Nasal cavity respiratory epithelium epithelial cell of viscerocranial mucosa (primary cell): ENCODE results near the gene ADD3. TPM values are rescaled to one million over a fixed set of nuclear protein-coding genes. Genes with fewer than 3 reads are reported as not detected.

Source experiments
- total RNA-seq: library from RNA; depleted of rRNA; stranded (reverse); fragments of >200 nt; gene quantifications from 2 replicates; pipeline ENCODE4 v1.2.3, GENCODE V29; 2014

Gene ADD3
- 24.3 and 111 TPM in 2 replicates for total RNA-seq

DNA sequence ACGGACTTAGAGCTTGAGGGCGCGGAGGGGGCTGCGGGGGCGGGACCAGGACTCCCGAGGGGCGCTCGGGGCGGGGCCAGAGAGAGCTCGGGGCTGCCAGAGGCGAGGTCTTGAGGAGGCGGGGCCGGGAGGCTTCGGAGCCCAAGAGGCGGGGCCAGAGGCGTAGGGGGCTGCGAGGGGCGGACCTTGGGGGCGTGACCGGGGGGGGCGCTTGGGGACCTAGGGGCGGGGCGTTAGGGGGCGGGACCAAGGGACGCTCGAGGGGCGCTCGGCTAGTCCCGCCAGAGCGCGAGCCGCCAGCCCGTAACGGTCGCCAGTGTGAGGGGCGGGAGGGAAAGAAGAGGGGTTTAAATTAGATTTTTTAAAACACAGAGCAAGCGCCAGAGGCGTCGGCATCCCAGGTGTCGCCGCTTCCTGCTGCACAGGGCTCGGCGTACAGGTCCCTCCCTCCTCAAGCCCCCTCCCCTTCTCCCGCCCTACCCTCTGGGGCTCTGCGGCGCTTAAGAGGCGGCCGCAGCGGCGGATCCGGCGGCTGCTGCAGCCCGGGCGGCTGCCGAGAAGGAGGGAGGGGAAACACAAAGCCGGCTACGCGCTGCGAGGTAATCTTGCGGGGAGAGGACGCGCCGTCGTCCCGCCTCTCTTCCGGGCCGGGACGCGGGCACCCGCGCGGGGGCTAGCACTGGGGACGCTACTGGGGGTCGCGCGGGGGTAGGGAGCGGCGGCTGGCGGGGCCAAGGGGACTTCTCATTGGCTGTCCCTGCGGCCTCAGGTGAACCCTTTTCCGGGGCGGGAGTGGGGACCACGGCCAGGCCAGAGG is at the start of gene ADD3:
Gene ADD3 (plus strand): TSS at position 284 of the 817 bp plus-strand sequence. CDS start 92,670 bp downstream, outside the sequence.

Other genes starting within 250 kb of the ADD3 start
- 75.2 and 138 TPM in 2 replicates for gene XPNPEP1, start 84.5 kb upstream of the ADD3 start, total RNA-seq
- gene MXI1, start 199.6 kb downstream of the ADD3 start, total RNA-seq, result 36.9 and 58.3 TPM in 2 replicates